ENCODE results near the gene PLXNB1. TPM values are rescaled to one million over a fixed set of nuclear protein-coding genes. Genes with fewer than 3 reads are reported as not detected.
"Not testable (repeated sequence)": the region's sequence is repeated elsewhere in the genome, so short reads cannot be mapped to it uniquely, and the experiment has no call there.

The PLXNB1 gene
- total RNA-seq, 1 donor from 2014 or later, result 48.2 TPM

- DNase-seq, result no peak
These were observed 25.2 kb downstream of the PLXNB1 start for GRCh38 chr3:48404440-48405342.

- no peak for DNase-seq
These were observed 26.1 kb downstream of the PLXNB1 start for GRCh38 chr3:48403533-48404439.

GRCh38 chr3:48402907-48403306 lies 27.0 kb downstream of the PLXNB1 start:
- DNase-seq, result no peak

- peak; percentile 16 for DNase-seq
These were observed 27.6 kb downstream of the PLXNB1 start for GRCh38 chr3:48402281-48402732.

- DNase-seq, result not testable (repeated sequence)
These were observed 28.4 kb downstream of the PLXNB1 start for GRCh38 chr3:48401434-48401901.

- peak; percentile 84 for DNase-seq
These were observed 29.0 kb downstream of the PLXNB1 start for GRCh38 chr3:48400824-48401433.

GRCh38 chr3:48399387-48400172 lies 30.3 kb downstream of the PLXNB1 start:
- no peak for DNase-seq

GRCh38 chr3:48398701-48399386 lies 31.0 kb downstream of the PLXNB1 start:
- no peak for DNase-seq

- DNase-seq, result no peak
These were observed 31.9 kb downstream of the PLXNB1 start for GRCh38 chr3:48397767-48398681.

- DNase-seq, result no peak
These were observed 34.2 kb downstream of the PLXNB1 start for GRCh38 chr3:48395714-48396113.

GRCh38 chr3:48394391-48394790 lies 35.5 kb downstream of the PLXNB1 start:
- DNase-seq, result no peak

- DNase-seq, result no peak
These were observed 40.9 kb downstream of the PLXNB1 start for GRCh38 chr3:48388966-48389365.

GRCh38 chr3:48387634-48388033 lies 42.3 kb downstream of the PLXNB1 start:
- DNase-seq, result no peak

- DNase-seq, result no peak
These were observed 56.9 kb downstream of the PLXNB1 start for GRCh38 chr3:48372862-48373435.

GRCh38 chr3:48372377-48372770 lies 57.5 kb downstream of the PLXNB1 start:
- DNase-seq, result no peak

- no peak for DNase-seq
These were observed 58.1 kb downstream of the PLXNB1 start, which contains the start of gene FBXW12 for GRCh38 chr3:48371651-48372376. Gene FBXW12, plus strand, starts transcription at chr3:48372219. Its CDS starts 549 bp downstream, at chr3:48372768.

GRCh38 chr3:48370333-48370713 lies 59.6 kb downstream of the PLXNB1 start:
- DNase-seq, result no peak

- DNase-seq, result no peak
These were observed 60.1 kb downstream of the PLXNB1 start for GRCh38 chr3:48369693-48370332.

All from tongue (tissue), 2 donors.